HG02623 (cell line): Measurements from ENCODE around the gene LINGO1.

ENCODE experiments used
- ATAC-seq: cut with Tn5 transposase; IDR thresholded peaks from one replicate; pipeline ENCODE4 v1.9.1; 2021; ENCODE audit warnings: moderate library complexity; ENCODE audit not compliant: unreplicated experiment

Gene LINGO1

DNA sequence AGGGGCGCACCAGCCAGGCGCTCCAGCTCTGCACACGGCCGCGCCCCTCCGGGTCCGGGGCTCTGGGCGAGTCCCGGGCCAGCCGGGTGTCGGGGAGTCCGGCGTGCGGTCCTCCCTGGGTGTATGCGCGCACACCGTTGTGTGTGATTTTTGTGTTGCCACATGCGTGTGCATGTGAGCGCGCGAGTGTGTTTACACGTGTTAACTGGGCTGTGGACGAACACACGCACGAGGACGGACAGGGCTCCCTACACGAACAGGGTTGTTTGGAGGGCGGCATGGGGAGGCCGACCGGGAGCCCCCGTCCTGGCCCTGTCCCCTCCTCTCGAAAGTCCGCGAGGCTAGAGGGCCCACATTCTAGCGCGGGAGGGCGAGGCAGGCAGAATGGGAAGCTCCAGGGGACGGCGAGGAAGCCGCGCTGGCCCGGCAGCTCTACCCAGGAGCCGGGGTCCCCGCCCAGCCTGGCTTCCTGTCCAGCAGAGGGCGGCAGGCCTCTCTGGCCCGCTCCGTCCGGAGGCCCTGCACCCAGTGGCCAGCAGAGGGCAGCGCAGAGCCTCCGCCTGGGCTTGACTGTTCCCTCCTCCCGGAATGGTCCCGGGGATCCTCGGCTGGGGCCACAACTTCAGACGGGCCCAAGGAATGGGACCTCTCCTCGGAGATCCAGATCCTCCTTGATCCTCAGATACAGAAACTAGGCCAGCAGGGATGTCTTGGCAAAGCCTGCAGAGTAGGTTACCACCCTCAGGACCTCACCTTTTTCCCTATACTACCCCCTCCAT is 611 bp upstream of the LINGO1 start:
- no peak for ATAC-seq

DNA sequence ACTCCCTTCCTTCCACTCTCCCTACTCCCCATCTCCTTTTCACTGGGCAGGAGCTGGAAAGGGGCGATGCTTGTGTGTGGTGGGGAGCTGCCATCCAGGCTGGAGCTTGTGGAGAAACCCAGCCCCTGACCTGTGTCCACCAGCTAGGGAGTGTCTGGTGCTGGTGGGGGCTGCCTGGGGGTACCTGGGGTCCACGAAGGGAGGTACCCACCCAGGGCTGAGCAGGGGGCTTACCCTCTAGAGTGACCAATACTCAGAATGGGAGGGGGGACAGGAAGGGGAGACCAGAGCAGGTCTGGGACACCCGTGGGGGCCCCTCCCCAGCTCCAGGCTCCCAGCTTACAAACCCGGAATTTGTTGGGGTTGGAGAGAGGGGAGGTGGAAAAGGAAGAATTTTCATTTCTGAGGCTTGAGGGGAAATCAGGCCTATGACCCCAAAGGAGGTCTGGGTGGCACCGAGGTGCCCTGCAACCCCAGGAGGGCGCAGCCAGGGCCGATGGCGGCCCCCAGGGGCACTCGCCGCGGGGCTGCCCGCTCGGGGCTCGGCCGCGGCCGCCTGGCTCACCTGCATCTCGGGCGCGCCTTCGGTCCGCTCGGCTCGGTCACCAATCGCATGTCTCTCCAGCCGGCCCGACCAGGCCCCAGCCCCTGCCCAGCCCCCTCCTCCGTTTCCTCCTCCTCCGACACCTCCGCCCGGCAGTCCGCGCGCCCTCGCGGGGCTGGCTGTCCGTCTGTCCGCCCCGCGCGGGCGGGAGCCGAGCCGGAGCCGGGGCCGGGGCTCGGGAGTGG is 773 bp downstream of the LINGO1 start:
- no peak for ATAC-seq

DNA sequence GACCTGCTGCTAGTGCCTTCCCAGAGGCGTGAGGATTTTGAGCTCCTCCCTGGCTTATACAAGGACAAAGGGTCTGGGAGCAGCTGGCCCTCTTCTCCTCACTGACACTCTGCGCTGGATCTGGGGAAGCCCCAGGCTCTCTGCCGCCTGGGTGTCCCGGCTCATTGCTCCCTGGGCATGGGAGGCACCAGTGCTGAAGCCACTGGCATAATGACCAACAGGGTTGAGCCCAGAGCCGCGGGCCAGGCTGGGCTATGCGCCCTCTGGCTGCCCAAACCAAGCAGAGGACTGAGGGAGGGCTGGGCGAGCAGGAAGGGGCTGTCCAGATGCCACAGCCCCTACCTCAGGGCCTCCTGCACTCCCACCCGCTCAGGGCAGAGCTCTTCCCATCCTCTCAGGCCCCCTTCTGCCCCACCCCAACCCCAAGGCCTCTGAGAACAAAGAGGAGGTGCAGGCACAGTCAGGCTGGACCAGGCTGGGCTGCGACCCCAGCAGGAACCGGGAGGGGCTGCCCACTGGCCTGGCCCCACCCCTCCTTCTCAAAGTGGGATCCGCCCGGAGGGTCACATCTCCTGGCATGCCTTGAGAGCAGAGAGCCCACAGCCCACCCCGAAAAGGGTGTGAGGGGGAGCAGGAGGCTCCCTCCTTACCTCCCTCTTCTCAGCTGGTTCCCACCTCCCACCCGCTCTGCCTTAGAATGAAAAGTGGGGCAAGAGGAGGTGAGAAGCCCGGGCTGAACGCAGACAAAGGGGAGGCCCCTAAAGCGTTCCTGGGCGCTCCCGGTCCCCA is 1.6 kb downstream of the LINGO1 start:
- ATAC-seq: no peak

DNA sequence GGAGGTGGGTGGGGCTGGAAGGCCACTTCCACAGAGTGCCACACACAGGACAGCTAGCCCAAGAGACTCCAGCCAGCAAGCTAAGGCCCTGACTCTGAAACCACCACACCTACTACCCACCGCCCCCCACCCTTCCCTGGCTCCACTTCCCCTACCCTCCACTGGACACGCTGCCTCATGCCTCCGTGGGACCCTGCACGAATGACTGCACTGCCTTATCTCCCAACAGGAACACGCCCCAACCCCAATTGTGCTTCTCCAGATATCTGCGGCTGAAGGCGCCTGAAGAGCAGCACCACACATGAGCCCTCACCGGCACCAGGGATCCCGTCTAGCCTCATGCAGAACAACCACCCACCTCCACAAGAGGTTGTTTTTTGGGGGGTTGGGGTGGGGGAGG is 2.7 kb downstream of the LINGO1 start:
- ATAC-seq: no peak

GRCh38 chr15:77629070-77630030 is 3.4 kb downstream of the LINGO1 start:
- no peak for ATAC-seq

DNA sequence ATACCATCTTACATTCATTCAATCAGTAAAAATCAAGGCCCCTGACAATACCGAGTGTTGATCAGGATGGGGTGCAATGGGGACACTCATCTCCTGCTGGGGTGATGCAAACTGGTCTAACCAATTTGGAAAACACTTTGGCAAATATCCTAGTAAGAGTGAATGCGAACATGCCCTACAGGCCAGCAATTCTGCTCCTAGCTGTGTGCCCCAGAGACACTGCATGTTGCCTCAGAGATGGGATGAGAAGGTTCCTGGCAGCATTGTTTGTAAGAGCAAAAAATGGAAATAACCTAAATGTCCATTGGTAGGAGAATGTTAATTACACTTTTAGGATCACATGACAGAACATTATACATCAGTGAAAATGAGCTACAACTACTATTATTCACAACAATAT is 4.7 kb downstream of the LINGO1 start:
- no peak for ATAC-seq

GRCh38 chr15:77627581-77627980 is 5.1 kb downstream of the LINGO1 start:
- ATAC-seq: no peak

GRCh38 chr15:77627067-77627466 is 5.6 kb downstream of the LINGO1 start:
- ATAC-seq: no peak

DNA sequence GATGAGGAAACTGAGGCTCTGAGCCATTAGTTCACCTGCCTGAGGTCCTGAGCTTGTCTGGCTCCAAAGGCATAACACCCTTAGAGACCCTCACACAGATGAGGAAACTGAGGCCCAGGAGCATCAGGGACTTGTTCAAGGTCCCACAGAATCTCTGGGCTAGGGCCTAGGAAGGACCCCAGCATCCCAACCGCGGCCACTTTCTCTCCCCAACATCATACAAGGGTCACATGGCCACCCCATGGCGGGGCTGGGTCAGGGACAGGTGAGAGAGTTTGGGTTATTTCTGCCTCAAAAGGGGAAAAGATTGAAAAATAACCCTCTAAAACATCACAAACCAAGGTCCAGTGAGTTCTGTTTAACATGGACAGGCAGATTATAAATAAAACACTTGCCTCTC is 6.7 kb downstream of the LINGO1 start:
- ATAC-seq: no peak

DNA sequence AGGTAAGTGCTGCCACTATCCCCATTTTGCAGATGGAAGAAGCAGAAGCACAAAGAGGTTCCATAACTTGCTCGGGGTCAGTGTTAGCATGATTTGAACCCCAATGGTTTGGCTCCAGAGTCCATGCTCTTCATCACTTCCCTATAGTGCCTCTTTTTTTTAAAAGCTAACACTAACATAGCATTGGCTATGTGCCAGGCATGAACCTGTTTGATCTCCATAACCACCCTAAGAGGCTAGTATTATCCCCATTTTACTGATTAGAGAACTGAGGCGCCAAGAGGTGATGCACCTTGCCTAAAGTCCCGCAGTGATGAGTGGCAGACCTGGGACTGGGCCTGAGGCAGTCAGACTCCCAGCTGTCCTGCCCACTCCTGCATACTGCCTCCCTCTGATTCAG is 7.3 kb downstream of the LINGO1 start:
- ATAC-seq: no peak

GRCh38 chr15:77624868-77625267 is 7.8 kb downstream of the LINGO1 start:
- ATAC-seq: no peak

- ATAC-seq: no peak
Observed at GRCh38 chr15:77623755-77624524, 8.8 kb downstream of the LINGO1 start.

- no peak for ATAC-seq
Observed at GRCh38 chr15:77622934-77623754, 9.6 kb downstream of the LINGO1 start.

DNA sequence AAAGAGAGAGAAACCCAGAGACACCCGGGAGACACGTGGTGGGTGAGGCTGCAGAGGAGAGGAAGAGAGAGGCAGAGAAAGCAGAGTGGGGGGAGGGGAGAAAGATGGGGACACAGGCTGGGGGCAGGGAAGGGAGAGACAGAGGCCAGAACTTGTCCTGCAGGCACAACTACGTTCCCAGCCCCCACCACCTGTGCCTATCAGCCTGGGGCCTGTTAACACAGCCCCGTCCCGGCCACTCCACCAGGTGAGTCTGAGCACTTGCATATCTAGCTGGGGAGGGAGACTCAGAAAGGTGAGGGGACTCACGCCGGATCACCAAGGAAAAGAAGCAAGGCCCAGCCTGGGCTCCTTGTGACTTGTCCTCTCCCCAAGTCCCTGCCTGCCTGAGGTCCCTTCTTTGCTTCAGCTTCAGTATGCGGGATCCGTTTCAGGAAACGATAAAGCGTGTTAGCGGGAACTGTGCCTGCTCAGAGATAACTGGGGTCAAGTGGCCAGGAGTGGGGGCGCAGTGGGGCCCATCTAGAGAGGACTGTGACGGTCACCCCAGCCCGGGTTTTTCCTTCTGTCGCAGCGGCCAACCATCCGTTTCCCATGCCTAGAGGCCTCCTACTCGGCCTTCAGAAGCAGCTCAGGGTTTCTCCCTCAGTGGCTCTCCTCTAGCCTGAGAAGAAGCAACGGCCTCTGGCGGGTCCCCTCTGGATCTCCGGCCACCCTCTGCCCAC is 10.3 kb downstream of the LINGO1 start:
- no peak for ATAC-seq

- no peak for ATAC-seq
Observed at GRCh38 chr15:77621847-77622208, 10.9 kb downstream of the LINGO1 start.

DNA sequence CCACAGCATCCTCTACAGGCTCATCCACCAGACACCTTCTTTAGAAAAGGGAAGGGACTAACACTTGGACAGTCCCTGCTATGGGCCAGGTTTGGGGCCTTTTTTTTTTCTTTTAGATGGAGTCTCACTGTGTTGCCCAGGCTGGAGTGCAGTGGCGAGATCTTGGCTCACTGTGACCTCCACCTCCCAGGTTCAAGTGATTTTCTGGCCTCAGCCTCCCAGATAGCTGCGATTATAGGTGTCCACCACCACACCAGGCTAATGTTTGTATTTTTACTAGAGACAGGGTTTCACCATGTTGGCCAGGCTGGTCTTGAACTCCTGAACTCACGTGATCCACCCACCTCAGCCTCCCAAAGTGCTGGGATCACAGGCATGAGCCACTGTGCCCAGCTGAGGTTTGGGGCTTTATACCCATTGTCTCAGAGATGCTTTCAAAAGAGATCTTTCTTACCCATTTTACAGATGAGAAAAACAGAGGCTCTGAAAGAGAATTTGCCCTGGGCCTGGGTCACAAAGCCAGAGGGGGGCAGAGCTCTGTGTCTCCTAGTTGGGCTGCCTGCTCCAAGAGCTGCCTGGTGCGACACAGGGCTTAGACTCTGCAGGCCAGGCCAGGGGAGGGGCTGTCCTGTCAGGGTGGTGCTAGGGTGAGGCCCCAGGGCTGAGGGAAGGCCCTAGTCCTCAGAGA is 11.6 kb downstream of the LINGO1 start:
- ATAC-seq: no peak

DNA sequence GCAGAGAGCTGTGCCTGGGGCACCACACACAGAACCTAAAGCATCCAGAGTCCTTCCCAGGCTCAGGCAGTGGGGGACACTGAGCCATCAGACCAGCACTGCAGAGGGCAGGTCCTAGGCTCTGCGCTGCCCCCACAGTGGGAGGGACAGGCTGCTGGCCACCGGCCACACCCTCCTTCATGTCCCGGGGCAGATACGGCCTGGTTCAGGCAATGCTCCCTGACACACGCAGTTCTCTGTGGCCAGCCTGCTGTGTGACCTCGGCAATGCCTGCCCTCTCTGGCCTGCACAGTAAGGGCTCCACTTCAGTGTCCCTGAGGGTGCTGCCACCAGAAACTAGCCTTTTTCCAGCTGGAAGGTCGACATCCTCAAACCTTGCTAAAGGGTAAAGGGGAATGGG is 12.4 kb downstream of the LINGO1 start:
- no peak for ATAC-seq

DNA sequence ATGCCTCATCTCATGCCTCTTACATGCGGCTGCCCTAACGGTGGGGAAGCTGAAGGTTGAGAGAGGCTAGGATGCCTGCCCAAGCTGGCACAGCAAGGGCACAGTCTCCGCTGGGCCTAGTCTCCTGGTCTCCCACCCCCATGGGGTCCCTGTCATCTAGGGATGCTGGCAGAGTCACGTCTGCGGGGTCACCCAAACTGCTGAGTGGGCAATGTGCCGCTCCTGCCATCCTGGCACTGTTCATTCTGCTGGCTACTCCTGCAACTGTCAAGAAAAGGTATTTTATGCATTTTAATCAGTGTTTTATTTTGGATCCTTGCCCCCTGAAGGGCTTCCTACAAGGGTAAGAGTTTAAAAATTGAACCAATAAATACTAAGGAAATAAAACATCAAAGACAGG is 12.8 kb downstream of the LINGO1 start:
- no peak for ATAC-seq
